T-helper 17 cell (primary cell): Measurements from ENCODE around the gene SRP19. TPM values are rescaled to one million over a fixed set of nuclear protein-coding genes. Genes with fewer than 3 reads are reported as not detected.

Source experiments
- ATAC-seq: fragments of 150-1000 bp; cut with Tn5 transposase; 2 replicates; pipeline ENCODE4 v1.10.0; 2021; ENCODE audit warnings: mild to moderate bottlenecking, moderate library complexity
- DNase-seq, 3 donors: peaks; one replicate each; pipeline versions ENCODE4 v3.0.0 to v3.0.0-alpha.2; 2020 to 2021
- H3K9me3 ChIP-seq: one replicate; pipeline ENCODE4 v1.7.0; 2013; ENCODE audit warnings: low read length, mild to moderate bottlenecking; ENCODE audit not compliant: control insufficient read depth, poor library complexity, severe bottlenecking
- H3K27ac Mint-ChIP-seq: one replicate; pipeline ENCODE4 v1.8.0; 2022; ENCODE audit warnings: mild to moderate bottlenecking, moderate library complexity, mixed read lengths
- H3K27me3 Mint-ChIP-seq: one replicate; pipeline ENCODE4 v1.8.0; 2022; ENCODE audit warnings: mixed read lengths
- H3K36me3 Mint-ChIP-seq: one replicate; pipeline ENCODE4 v1.8.0; 2022; ENCODE audit warnings: low read depth, mixed read lengths
- H3K4me1 Mint-ChIP-seq: one replicate; pipeline ENCODE4 v1.8.0; 2022; ENCODE audit warnings: mild to moderate bottlenecking, mixed read lengths
- H3K4me3 Mint-ChIP-seq: one replicate; pipeline ENCODE4 v1.8.0; 2022; ENCODE audit warnings: mild to moderate bottlenecking, moderate library complexity, mixed read lengths
- total RNA-seq, 4 donors: library from RNA in 2 of 4; stranded (reverse) in 2 of 4; gene quantifications; one replicate each; pipeline ENCODE4 v1.2.3 and lab custom pipeline; 2022 to 2026

The SRP19 gene
- 10 to 100 TPM; 39.9 to 43.0 TPM for total RNA-seq
- 10.4 to 19.1 reads per million in 2 donors for total RNA-seq (lab: John Stamatoyannopoulos, UW)

- H3K4me3 Mint-ChIP-seq, result peak within 1 kb of the TSS; percentile 94
- H3K36me3 Mint-ChIP-seq, result no peaks in the 10 kb centered on the region
- peaks cover 15% of the 10 kb centered on the region for H3K4me1 Mint-ChIP-seq
- peaks cover 6% of the 10 kb centered on the region for H3K27me3 Mint-ChIP-seq
- ATAC-seq (peak; percentile 95), DNase-seq (peak; percentile 80 to 85 (median 85))
- H3K9me3 ChIP-seq, result no peaks in the 10 kb centered on the region
- H3K27ac Mint-ChIP-seq, result peak within 1 kb of the TSS; percentile 97
Measured at GRCh38 chr5:112860929-112861637, at the start of gene SRP19. Gene SRP19 (plus strand): TSS chr5:112861287. CDS start chr5:112861377, 90 bp downstream.

GRCh38 chr5:112812549-112812948, 48.5 kb upstream of the SRP19 start:
- Mint-ChIP-seq H3K27ac (peak overlapping the region; percentile 37), H3K4me1 (peaks cover 14% of the 10 kb centered on the region)
- no peak for ATAC-seq

DNA sequence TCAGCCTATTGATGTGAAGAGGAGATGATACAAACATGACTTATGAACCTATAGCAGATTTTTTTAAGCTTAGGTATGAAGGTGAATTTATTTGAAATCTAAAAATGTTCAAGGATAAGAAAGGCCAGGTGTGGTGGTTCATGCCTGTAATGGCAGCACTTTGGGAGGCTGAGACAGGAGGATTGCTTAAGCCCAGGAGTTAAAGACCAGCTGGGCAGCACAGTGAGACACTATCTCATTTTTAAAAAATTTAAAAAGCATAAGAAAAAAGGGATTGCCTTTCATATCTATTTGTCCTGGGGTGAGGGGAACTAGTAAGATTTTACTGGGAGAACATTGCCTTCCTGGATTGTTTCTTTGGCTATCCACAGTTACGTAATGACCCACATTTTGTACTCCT, 40.8 kb upstream of the SRP19 start:
- DNase-seq (no peak), ATAC-seq (no peak)
- H3K4me1 Mint-ChIP-seq, result peaks cover 12% of the 10 kb centered on the region
- peaks cover 8% of the 10 kb centered on the region for H3K36me3 Mint-ChIP-seq
- H3K27me3 Mint-ChIP-seq, result no peaks in the 10 kb centered on the region
- H3K27ac Mint-ChIP-seq, result no peak overlapping the region
- no peak overlapping the region for H3K4me3 Mint-ChIP-seq
- no peaks in the 10 kb centered on the region for H3K9me3 ChIP-seq

More at GRCh38 chr5:112812549-112812948, 48.5 kb upstream of the SRP19 start:
- H3K27me3 Mint-ChIP-seq, result no peaks in the 10 kb centered on the region
- no peak overlapping the region for H3K4me3 Mint-ChIP-seq
- DNase-seq, result no peak
- H3K36me3 Mint-ChIP-seq, result peaks cover 26% of the 10 kb centered on the region
- no peaks in the 10 kb centered on the region for H3K9me3 ChIP-seq

DNA sequence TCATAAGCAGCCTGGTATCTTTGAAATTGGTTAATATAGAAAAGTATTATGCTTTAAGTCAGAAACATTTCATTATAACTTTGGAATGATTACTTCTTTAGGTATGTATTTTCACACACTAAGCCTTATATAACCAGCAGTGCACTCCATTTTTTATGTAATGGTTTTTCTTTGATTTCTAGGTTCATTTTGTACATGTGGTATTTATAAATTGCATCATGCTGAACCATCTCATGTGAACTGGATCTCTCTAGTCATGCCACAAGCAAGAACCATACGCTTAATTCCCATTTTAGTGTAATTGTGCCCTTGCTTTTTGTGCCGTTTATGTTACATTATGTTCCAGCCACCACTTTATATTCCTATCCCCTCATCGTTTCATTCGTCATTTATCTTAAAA, 38.6 kb upstream of the SRP19 start:
- no peak overlapping the region for H3K27ac Mint-ChIP-seq
- H3K36me3 Mint-ChIP-seq, result peaks cover 9% of the 10 kb centered on the region
- peaks cover 12% of the 10 kb centered on the region for H3K4me1 Mint-ChIP-seq
- no peak overlapping the region for H3K4me3 Mint-ChIP-seq
- H3K9me3 ChIP-seq, result no peaks in the 10 kb centered on the region
- DNase-seq (no peak), ATAC-seq (no peak)
- H3K27me3 Mint-ChIP-seq, result no peaks in the 10 kb centered on the region

- H3K27ac Mint-ChIP-seq, result peak overlapping the region; percentile 24
- no peak for DNase-seq
- no peak for ATAC-seq
- H3K4me3 Mint-ChIP-seq, result peak overlapping the region; percentile 52
- peaks cover 12% of the 10 kb centered on the region for H3K4me1 Mint-ChIP-seq
- peaks cover 9% of the 10 kb centered on the region for H3K36me3 Mint-ChIP-seq
- no peaks in the 10 kb centered on the region for H3K27me3 Mint-ChIP-seq
- H3K9me3 ChIP-seq, result no peaks in the 10 kb centered on the region
Measured at GRCh38 chr5:112823181-112823580, 37.9 kb upstream of the SRP19 start.

- ATAC-seq (no peak), DNase-seq (no peak)
- Mint-ChIP-seq H3K36me3 (peaks cover 9% of the 10 kb centered on the region), H3K27me3 (no peaks in the 10 kb centered on the region), H3K4me1 (peaks cover 12% of the 10 kb centered on the region), H3K27ac (peak overlapping the region; percentile 24), H3K4me3 (no peak overlapping the region)
- no peaks in the 10 kb centered on the region for H3K9me3 ChIP-seq
Measured at GRCh38 chr5:112823656-112824055, 37.4 kb upstream of the SRP19 start.

- Mint-ChIP-seq H3K36me3 (peaks cover 9% of the 10 kb centered on the region), H3K4me3 (no peak overlapping the region), H3K27me3 (no peaks in the 10 kb centered on the region), H3K27ac (no peak overlapping the region), H3K4me1 (peaks cover 12% of the 10 kb centered on the region)
- no peak for ATAC-seq
- no peaks in the 10 kb centered on the region for H3K9me3 ChIP-seq
- DNase-seq, result no peak
Measured at GRCh38 chr5:112824197-112824596, 36.9 kb upstream of the SRP19 start.

DNA sequence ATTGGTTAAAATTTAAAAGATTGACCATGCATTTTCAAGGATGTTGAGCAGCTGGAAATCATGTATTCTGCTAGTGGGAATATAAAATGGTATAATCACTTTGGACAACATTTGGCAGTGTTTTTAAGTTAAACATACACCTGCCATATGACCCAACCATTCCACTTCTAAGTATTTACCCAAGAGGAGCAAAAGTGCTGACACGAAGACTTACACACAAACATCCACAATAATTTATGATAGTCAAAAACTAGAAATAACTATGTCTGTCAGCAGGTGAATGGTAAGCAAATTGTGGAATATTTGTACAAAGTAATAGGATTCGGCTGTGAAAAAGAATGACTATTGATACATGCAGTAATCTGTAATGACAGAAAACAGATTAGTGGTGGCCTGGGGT, 30.7 kb upstream of the SRP19 start:
- Mint-ChIP-seq H3K36me3 (peaks cover 7% of the 10 kb centered on the region), H3K4me1 (peaks cover 2% of the 10 kb centered on the region), H3K4me3 (no peak overlapping the region), H3K27ac (peak overlapping the region; percentile 4), H3K27me3 (no peaks in the 10 kb centered on the region)
- ATAC-seq (no peak), DNase-seq (no peak)
- H3K9me3 ChIP-seq, result no peaks in the 10 kb centered on the region

- no peaks in the 10 kb centered on the region for H3K27me3 Mint-ChIP-seq
- H3K36me3 Mint-ChIP-seq, result peaks cover 14% of the 10 kb centered on the region
- no peak overlapping the region for H3K27ac Mint-ChIP-seq
- H3K4me3 Mint-ChIP-seq, result no peak overlapping the region
- DNase-seq (no peak), ATAC-seq (no peak)
- H3K4me1 Mint-ChIP-seq, result peaks cover 5% of the 10 kb centered on the region
- H3K9me3 ChIP-seq, result no peaks in the 10 kb centered on the region
Measured at GRCh38 chr5:112833971-112834370, 27.1 kb upstream of the SRP19 start.

GRCh38 chr5:112844489-112844888, 16.6 kb upstream of the SRP19 start:
- Mint-ChIP-seq H3K4me3 (no peak overlapping the region), H3K27ac (no peak overlapping the region), H3K27me3 (peaks cover 5% of the 10 kb centered on the region), H3K4me1 (peaks cover 4% of the 10 kb centered on the region), H3K36me3 (no peaks in the 10 kb centered on the region)
- ATAC-seq (no peak), DNase-seq (no peak)
- no peaks in the 10 kb centered on the region for H3K9me3 ChIP-seq

- H3K9me3 ChIP-seq, result no peaks in the 10 kb centered on the region
- H3K27ac Mint-ChIP-seq, result no peak overlapping the region
- ATAC-seq (no peak), DNase-seq (no peak)
- peaks cover 4% of the 10 kb centered on the region for H3K4me1 Mint-ChIP-seq
- H3K4me3 Mint-ChIP-seq, result no peak overlapping the region
- H3K36me3 Mint-ChIP-seq, result no peaks in the 10 kb centered on the region
- peaks cover 5% of the 10 kb centered on the region for H3K27me3 Mint-ChIP-seq
Measured at GRCh38 chr5:112846556-112846955, 14.5 kb upstream of the SRP19 start.

DNA sequence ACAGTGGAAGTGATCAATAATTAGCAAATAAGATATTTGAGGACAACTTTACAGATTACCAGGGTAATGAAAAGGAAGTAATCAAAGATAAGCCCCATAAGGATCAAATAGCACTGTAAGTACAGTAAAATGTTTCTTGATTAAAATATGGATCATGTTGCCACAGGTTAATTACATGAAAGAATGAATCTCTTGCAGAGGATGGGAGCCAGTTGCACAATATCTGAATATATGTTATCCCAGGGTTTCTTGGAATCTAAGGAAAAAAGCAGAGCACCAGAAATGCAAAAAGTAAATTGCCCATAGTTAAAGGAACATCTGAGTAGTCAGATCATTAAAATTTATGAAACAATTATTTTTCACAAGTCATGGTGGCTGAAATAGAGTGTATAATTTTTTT, 13.8 kb upstream of the SRP19 start:
- H3K4me3 Mint-ChIP-seq, result no peak overlapping the region
- no peak for DNase-seq
- H3K27ac Mint-ChIP-seq, result no peak overlapping the region
- peaks cover 4% of the 10 kb centered on the region for H3K4me1 Mint-ChIP-seq
- H3K9me3 ChIP-seq, result no peaks in the 10 kb centered on the region
- H3K36me3 Mint-ChIP-seq, result no peaks in the 10 kb centered on the region
- H3K27me3 Mint-ChIP-seq, result peaks cover 5% of the 10 kb centered on the region
- no peak for ATAC-seq

DNA sequence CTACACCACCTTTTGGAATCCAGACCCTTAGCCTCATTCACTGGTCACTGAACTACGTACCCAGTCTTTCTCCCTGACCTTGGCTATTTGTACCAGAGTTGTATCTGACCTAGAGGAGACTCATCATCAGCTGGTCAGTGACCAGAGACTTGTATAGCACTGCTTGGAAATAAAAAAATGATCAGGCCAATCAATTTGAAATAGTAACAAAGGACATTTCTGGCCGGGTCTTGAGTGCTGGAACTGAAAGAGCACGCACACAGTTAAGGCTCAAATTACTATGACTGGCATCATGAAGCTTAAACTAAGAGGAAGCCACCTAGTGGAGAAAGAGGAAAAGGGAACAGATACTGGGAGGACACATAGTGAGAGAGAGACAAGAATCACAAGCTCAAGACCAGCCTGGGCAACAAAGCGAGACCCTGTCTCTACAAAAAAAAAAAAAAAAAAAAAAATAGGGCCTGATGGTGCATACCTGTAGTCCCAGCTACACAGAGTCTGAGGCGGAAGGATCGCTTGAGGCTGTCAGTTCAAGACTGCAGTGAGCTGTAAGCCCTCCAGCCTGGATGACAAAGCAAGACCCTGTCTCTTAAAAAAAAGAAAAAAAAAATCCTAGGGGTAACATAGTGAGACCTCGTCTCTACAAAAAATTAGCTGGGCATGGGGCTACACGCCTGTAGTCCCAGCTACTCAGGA, 12.8 kb upstream of the SRP19 start:
- no peaks in the 10 kb centered on the region for H3K36me3 Mint-ChIP-seq
- H3K27ac Mint-ChIP-seq, result no peak overlapping the region
- ATAC-seq, result peak; percentile 97
- no peaks in the 10 kb centered on the region for H3K9me3 ChIP-seq
- H3K4me1 Mint-ChIP-seq, result peaks cover 4% of the 10 kb centered on the region
- DNase-seq, result no peak
- H3K4me3 Mint-ChIP-seq, result peak overlapping the region; percentile 9
- H3K27me3 Mint-ChIP-seq, result peaks cover 5% of the 10 kb centered on the region
